ENCODE results near the gene QSOX1.
A peak's percentile ranks its signal among the peaks of the same experiment; 100 is the strongest.

QSOX1 gene

GRCh38 chr1:180145446-180145845 lies 9.2 kb upstream of the QSOX1 start:
- DNase-seq (ENCODE audit: low spot score), result no peak

- peak; percentile 50 for DNase-seq (ENCODE audit: low spot score)
Observed at GRCh38 chr1:180150982-180151381, 3.7 kb upstream of the QSOX1 start.

GRCh38 chr1:180151508-180151907 lies 3.2 kb upstream of the QSOX1 start:
- DNase-seq (ENCODE audit: low spot score), result peak; percentile 81

GRCh38 chr1:180152588-180152987 lies 2.1 kb upstream of the QSOX1 start:
- DNase-seq (ENCODE audit: low spot score), result no peak

DNA sequence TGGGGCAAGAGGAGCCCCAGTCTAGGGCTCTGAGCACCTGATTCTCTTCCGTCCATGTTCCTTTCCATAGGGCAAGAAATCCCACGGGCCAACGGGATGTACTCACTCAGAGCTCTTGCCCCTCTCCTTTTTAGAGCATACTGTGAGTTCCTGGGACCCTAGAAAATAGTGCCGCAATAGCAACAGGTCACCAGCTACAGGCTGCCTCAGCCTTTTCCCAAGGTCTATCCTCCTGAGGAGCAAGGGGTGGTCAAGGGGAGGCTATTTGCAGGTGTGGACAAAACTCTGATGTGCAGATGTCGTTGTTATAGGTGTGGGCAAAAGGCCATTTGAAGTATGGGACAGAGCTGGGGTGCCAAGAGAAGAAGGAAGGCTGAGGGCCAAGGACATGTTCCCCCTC lies 1.6 kb upstream of the QSOX1 start:
- DNase-seq (ENCODE audit: low spot score), result no peak

GRCh38 chr1:180154003-180154324 lies 705 bp upstream of the QSOX1 start:
- no peak for DNase-seq (ENCODE audit: low spot score)

GRCh38 chr1:180155182-180155682 lies 563 bp downstream of the QSOX1 start:
- no peak for DNase-seq (ENCODE audit: low spot score)

- no peak for DNase-seq (ENCODE audit: low spot score)
Observed at GRCh38 chr1:180156201-180156600, 1.5 kb downstream of the QSOX1 start.

GRCh38 chr1:180156631-180157091 lies 2.0 kb downstream of the QSOX1 start:
- DNase-seq (ENCODE audit: low spot score), result peak; percentile 78

DNA sequence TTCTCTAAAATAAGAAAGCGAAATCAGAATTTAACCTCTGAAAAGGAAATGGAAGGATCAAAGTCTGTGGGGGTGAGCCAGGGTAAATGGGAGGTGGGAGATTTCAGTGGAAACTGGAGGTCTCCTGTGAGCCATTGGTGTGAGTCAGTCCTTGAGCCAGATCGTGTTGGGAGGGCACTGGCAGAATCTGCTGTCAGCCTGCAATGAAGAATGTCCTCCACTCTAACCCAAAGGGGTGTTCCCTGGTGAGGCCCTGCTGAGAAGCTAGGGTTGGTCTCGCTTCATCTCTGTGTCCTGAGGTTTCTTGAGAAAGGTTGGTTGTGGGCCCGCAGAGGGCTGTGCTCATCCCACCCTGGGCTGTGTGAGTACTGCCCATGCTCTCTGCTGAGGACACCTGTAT lies 2.4 kb downstream of the QSOX1 start:
- peak; percentile 77 for DNase-seq (ENCODE audit: low spot score)

DNA sequence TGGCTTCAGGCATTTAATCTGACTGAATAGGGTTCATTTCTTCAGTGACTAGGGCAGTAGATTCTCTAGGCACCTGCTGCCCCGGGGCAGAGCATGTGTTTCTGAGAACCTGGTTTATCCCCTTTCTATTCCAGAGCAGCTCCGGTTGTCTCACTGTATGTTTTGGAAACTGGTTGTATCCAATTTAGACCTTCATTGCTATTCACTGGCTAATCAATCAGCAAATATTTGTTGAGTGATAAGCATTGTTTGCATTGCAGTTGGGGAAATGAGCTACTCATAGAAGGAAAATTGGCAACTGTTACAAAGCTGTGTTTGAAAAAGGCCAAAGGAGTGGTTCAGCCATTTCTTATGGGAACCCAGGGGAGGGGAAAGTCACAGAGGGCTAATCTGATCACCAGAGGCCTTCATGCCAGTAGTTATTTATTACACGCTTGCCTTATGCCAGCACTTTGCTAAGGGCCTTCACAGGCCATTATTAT lies 2.9 kb downstream of the QSOX1 start:
- no peak for DNase-seq (ENCODE audit: low spot score)

DNA sequence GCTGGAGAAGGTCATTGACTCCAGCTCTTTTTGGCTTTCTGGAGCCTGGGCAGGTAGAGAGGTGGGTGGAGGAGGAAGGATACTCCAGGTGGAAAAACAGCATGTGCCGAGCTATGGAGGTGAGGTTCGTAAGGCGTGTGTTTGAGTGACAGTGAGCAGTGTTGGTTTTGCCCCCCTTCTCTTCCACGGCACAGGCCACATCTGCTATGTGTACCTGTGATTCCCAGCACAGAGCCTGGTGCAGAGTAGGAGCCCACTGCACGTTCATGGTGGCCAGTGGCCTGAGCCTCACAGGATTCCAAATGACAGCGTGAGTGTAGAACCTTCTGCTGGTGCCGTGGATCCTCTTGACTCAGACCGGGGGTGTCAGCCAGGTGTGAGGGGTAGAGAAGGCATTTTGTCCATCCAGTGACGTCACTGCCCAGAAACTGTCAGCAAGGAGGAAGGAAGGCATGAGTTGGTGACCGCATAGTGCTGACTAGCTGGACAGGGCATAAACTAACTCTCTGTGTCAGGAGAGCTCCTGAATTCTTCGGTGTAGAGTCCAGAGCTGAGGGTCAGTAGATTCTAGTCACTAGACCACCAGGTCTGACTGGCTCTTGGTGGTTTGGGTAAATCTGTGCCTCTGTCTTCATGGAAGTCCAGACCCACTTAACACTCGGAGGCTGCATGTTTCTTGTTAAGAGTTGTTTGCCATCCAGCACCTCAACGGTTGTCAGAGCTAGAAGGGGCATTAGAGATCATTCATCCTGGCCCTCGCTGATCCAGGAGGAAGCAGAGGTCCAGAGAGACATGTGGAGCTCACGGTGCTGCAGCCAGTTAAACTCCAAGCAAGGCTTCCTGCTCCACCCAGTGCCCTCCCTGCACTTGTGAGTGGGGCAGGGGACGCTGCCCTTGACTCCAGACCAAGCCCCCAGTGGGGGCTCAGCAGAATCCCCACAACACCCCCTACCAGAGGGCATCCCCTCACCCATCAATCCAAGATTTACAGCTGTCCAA lies 3.8 kb downstream of the QSOX1 start:
- DNase-seq (ENCODE audit: low spot score), result no peak

GRCh38 chr1:180160357-180160756 lies 5.7 kb downstream of the QSOX1 start:
- DNase-seq (ENCODE audit: low spot score), result no peak

GRCh38 chr1:180163041-180163440 lies 8.4 kb downstream of the QSOX1 start:
- DNase-seq (ENCODE audit: low spot score), result no peak

- no peak for DNase-seq (ENCODE audit: low spot score)
Observed at GRCh38 chr1:180165096-180165495, 10.4 kb downstream of the QSOX1 start.

GRCh38 chr1:180165509-180166435 lies 11.1 kb downstream of the QSOX1 start:
- no peak for DNase-seq (ENCODE audit: low spot score)

DNA sequence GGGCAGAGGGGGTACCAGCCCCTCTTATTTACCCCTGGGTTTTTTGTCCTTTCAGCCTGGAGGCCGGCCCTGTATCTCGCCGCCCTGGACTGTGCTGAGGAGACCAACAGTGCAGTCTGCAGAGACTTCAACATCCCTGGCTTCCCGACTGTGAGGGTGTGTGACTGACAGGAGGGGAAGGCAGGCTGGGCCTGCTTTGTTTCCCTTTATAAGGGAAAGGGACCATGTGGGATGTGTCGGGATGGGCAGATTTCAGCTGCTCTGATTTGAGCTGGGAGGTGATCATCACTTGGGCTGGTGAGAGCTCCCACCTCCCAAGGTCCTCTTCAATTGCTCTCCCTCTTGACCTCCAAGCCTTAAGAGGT lies 11.7 kb downstream of the QSOX1 start:
- DNase-seq (ENCODE audit: low spot score), result no peak

DNA sequence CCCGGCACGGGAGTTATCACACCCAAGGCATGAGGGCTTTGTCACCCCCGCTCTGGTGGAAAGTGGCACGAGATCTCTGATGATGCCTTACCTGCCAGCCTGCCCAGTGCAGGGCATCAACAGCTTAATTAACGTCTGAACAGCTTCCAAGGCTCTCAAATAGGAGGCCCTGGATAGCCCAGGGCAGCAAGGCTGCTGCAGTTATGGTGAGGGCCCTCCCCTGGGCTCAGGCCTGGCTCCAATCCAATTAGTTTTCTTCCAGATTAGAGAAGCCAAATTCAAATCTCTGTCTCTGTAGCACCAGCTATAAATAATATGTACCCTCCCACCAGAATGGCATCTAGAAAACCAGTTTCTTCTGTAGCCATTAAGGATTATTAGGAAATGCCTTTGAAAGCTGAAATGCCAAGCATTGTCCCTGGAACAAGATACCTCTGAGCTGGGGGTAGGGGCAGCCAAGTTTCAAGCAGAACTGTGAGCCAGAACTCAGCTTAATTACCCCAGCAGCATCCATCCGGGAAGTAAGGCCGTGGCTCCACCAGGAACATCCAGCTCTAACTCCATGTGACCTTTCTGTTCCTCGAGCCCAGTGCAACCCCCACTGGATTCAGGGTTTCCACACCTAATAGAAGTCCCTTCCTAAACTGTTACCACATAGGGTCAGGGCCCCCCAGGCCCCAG lies 12.5 kb downstream of the QSOX1 start:
- DNase-seq (ENCODE audit: low spot score), result no peak

- no peak for DNase-seq (ENCODE audit: low spot score)
Observed at GRCh38 chr1:180167721-180168467, 13.2 kb downstream of the QSOX1 start.

GRCh38 chr1:180168786-180169639 lies 14.3 kb downstream of the QSOX1 start:
- no peak for DNase-seq (ENCODE audit: low spot score)

Measured in hepatic stellate cell (primary cell).